SU-DHL-6 (cell line): ENCODE measurements around the gene ZNF524.

ENCODE experiments used
- EZH2phosphoT487 ChIP-seq: fragments of 200-600 bp; sonication (generic), shearing (Covaris generic); conservative IDR thresholded peaks from 2 replicates; pipeline ENCODE4 v1.6.1; 2018; ENCODE audit warnings: mild to moderate bottlenecking, antibody characterized with exemption, low read length, moderate library complexity, mixed read lengths
- TF ChIP-seq, protein P1 (sequence below): fragments of 200-600 bp; sonication (generic); IDR thresholded peaks from one replicate; pipeline ENCODE4 v1.5.1; 2017; ENCODE audit warnings: antibody characterized with exemption, mild to moderate bottlenecking, low read length, moderate library complexity; ENCODE audit not compliant: insufficient read depth, poor library complexity, severe bottlenecking

DNA sequence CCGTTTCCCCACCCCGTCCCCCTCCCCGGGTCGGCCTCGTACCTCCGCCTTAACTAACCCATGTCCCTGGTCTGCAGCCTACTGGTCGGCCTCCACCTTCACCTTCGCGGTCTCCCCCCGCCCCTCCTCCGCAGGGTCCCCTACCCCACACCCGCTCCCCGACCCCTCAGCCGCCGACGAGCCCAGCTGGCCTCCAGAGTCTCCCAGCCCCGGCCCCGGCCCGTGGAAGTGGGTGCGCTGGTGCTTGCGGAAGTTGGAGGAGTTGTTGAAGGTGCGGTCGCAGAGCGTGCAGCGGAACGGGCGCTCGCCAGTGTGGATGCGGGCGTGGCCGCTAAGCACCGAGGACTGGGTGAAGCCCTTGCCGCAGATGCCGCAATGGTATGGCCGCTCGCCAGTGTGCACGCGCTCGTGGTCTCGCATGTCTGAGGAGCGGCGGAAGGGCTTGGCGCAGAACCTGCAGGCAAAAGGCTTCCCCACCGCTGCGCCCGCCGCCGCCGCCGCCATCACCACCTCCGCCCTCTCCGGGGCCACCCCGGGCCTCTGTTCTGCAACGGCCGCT, 21.7 kb downstream of the ZNF524 start:
- TF ChIP-seq, protein P1, sequence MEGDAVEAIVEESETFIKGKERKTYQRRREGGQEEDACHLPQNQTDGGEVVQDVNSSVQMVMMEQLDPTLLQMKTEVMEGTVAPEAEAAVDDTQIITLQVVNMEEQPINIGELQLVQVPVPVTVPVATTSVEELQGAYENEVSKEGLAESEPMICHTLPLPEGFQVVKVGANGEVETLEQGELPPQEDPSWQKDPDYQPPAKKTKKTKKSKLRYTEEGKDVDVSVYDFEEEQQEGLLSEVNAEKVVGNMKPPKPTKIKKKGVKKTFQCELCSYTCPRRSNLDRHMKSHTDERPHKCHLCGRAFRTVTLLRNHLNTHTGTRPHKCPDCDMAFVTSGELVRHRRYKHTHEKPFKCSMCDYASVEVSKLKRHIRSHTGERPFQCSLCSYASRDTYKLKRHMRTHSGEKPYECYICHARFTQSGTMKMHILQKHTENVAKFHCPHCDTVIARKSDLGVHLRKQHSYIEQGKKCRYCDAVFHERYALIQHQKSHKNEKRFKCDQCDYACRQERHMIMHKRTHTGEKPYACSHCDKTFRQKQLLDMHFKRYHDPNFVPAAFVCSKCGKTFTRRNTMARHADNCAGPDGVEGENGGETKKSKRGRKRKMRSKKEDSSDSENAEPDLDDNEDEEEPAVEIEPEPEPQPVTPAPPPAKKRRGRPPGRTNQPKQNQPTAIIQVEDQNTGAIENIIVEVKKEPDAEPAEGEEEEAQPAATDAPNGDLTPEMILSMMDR, result no peak
- no peak for TF ChIP-seq EZH2phosphoT487
